GM19328 (cell line): Measurements from ENCODE around the gene AIG1.
"Not testable (repeated sequence)": the region's sequence is repeated elsewhere in the genome, so short reads cannot be mapped to it uniquely, and the experiment has no call there.

Experiments
- ATAC-seq: cut with Tn5 transposase; IDR thresholded peaks from one replicate; pipeline ENCODE4 v1.9.1; 2021; ENCODE audit warnings: mild to moderate bottlenecking, moderate library complexity; ENCODE audit not compliant: unreplicated experiment

AIG1 gene

GRCh38 chr6:143125864-143126573 lies 65.3 kb downstream of the AIG1 start:
- no peak for ATAC-seq

DNA sequence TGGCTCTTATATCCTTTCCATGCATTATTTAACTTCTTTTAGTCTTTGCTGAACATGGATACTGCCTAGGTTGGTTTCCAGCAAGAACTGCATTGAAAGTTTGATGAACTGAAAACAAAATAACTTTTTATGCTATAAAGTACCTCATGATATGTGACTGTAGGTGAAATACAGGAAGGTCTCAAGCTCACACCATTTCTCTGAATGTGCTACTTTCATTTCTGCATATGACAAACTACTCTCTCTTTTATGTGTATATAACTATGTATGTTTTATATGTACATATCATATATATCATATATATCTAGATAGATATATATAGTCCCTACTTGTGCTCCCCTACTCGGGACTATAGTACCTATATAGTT lies 65.9 kb downstream of the AIG1 start:
- no peak for ATAC-seq

DNA sequence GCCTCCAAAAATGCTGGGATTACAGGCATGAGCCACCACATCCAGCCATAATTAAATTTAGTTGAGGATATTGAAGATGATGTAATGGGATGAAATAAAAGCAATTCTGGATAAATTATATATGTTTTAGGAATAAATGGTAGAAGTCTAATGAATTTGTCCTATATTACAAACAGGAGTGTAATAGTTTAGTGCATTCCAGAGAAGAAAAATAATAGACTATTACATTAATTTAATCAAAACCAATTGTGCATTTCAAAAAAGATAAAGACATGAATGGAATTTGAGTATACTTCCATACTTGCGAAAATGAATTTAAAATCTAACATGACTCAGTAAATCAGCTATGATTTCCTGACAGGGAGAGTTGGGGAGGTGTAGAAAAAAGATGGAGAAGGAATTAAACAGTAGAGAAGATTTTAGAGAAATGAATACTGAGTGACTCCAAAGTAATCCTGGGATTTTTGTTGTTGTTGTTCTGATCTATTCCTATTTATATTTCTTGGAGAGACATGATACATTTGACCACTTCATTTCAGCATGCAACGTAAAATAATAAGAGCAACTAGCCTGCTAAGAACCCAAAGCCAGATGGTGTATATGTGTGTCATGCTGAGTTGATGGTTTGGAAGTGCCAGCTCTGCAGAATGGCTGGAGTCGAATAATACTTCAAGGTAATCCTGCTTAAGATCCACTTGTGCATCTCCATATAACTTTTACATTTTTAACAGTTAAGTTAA lies 67.4 kb downstream of the AIG1 start:
- no peak for ATAC-seq

- ATAC-seq = no peak
Observed at GRCh38 chr6:143128681-143129015, 68.0 kb downstream of the AIG1 start.

- no peak for ATAC-seq
Observed at GRCh38 chr6:143130928-143131327, 70.2 kb downstream of the AIG1 start.

GRCh38 chr6:143135325-143135724 lies 74.6 kb downstream of the AIG1 start:
- ATAC-seq = no peak

DNA sequence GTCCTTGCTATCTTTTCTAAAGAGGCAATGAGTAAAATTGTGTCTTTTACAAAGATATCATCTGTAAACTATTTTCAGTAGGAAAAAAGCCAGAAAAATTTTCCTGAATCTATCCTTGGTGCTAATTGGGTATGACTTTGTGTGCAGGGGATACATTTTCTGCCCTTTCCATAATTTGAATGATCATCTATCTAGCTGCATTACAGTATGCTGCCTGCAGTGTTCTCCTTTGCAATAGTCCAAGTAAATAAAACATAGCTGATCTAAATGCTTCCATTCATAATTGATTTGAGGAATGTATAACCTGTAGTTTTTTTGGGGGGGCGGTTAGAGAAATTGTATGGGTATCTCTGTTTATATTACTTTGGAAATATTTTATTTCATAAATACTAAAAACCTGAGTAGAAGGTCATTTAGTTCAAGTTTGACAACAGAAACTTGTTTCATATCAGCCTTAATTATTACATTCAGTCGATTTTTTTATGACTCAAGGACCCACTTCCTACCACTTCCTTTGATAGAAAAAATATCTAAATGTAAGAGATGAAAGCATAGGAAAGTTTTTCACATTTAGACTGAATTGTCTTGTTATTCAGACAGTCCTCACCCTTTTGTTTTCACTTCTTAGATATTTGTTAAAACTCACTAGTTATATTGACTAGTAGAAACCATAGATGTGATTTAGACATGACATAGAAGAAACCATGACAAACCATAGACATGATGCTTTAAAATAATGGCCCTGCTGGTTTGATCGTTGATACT lies 75.3 kb downstream of the AIG1 start:
- ATAC-seq = no peak

- no peak for ATAC-seq
Observed at GRCh38 chr6:143136647-143137046, 76.0 kb downstream of the AIG1 start.

- ATAC-seq = no peak
Observed at GRCh38 chr6:143139239-143139784, 78.6 kb downstream of the AIG1 start.

DNA sequence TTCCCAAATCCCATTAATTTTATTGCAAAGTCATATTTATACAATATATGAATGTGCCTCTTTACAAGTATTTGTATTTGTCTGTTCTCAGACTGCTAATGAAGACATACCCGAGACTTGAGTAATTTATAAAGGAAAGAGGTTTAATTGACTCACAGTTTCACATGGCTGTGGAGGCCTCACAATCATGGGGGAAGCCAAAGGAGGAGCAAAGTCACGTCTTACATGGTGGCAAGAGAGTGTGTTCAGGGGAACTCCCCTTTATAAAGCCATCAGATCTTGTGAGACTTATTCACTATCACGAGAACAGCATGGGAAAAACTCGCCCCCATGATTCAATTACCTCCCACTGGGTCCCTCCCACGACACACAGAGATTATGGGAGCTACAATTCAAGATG lies 79.2 kb downstream of the AIG1 start:
- ATAC-seq = not testable (repeated sequence)

GRCh38 chr6:143140767-143141166 lies 80.1 kb downstream of the AIG1 start:
- no peak for ATAC-seq

DNA sequence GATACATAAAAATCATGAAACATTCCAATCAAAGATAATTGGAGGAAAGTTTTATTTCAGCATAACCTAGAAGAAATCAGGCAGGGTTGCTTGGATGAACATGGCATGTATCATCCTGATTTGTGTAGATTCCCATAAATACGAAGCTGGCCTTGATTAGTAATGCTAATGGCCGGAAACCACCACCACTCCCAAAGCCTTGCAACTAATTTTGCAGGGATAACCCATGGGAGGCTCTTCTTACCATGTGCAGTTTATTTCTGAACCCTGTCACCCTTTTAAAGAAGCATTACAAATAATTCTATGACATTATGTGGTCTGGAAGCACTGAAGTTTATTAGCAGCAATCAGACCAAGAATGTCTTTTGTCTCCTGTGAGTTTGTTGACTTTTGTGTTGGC lies 80.8 kb downstream of the AIG1 start:
- no peak for ATAC-seq

GRCh38 chr6:143146186-143146851 lies 85.6 kb downstream of the AIG1 start:
- ATAC-seq = no peak

- no peak for ATAC-seq
Observed at GRCh38 chr6:143149771-143150170, 89.1 kb downstream of the AIG1 start.

- ATAC-seq = no peak
Observed at GRCh38 chr6:143150281-143150680, 89.6 kb downstream of the AIG1 start.

GRCh38 chr6:143151381-143151780 lies 90.7 kb downstream of the AIG1 start:
- ATAC-seq = no peak

DNA sequence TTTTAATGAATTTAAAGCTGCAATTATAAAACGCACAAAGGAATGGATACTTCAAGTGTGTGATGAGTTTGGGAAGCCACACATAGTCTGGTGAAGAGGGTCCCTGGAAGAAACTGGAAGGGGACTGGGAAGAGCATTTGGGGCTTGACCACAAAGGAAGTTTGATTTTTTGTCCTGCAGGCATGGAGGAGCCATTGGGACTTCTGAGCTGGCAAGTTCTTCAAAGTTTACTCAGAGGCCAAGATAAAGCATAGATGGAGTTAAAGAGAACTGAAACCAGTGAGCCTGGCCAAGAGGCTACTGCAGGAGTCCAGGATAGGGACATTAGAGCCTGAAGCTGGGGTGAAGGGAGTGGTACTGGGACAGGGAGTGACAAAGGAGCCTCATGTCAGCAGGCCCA lies 95.0 kb downstream of the AIG1 start:
- ATAC-seq = no peak

DNA sequence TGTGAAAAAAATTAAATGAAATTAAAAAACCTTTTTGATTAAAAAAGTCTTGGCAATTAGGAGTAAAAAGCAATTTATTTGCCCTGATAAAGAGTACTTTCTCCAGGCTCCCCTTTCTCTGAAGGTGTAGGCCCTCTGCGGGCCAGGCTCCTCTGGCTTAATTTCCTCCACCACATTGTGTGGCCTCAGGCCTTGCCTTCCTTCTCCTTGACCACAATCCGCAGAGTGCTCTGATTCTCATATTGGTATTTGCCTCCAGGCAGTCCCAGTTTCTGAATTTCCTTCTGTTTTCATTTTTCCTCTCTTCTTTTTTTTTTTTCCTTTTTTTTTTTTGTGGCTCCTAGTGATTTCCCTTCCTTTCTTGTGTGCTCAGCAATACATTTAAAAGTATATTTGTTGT lies 96.4 kb downstream of the AIG1 start:
- no peak for ATAC-seq

DNA sequence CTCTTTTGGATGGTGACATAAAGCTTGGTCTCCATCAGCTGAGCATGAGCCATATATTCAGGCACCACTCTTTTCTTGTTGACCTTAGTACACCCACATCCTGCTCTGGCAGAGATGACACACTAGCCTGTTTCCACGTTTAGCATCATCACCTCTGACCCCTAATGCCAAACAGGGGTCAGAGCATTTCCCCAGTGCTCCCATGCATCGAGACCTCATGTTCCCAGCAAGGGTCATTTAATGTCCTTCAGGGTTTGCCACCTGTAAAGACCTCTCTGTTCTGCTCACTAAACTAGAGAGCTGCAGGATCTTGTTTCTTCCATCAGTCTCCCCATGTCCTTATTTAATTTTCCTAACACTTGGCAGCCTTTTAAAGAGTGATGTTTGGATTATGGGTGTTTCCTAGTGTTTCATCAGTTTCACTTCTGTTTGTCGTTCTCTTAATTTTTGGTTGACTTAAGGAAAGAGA lies 97.5 kb downstream of the AIG1 start:
- no peak for ATAC-seq

- no peak for ATAC-seq
Observed at GRCh38 chr6:143159001-143159400, 98.3 kb downstream of the AIG1 start.

- ATAC-seq = no peak
Observed at GRCh38 chr6:143160015-143160414, 99.3 kb downstream of the AIG1 start.
